ENCODE data around the gene ZNF853.
A peak's percentile ranks its signal among the peaks of the same experiment; 100 is the strongest.
"Not testable (repeated sequence)": the region's sequence is repeated elsewhere in the genome, so short reads cannot be mapped to it uniquely, and the experiment has no call there.

The ZNF853 gene

DNA sequence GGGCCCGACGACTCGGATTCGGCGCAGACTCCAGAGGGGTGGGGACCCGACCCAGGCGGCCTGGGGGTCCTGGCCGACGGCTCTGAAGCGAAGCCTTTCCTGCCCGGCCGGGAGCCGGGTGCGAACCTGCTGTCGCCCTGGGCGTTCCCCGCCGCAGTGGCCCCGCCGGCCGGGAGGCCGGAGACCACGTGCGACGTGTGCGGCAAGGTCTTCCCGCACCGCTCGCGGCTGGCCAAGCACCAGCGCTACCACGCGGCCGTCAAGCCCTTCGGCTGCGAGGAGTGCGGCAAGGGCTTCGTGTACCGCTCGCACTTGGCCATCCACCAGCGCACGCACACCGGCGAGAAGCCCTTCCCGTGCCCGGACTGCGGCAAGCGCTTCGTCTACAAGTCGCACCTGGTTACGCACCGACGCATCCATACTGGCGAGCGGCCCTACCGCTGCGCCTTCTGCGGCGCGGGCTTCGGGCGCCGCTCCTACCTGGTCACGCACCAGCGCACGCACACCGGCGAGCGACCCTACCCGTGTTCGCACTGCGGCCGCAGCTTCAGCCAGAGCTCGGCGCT, 37.1 kb downstream of the ZNF853 start:
- no peak for DNase-seq (ENCODE audit: low read depth)

DNA sequence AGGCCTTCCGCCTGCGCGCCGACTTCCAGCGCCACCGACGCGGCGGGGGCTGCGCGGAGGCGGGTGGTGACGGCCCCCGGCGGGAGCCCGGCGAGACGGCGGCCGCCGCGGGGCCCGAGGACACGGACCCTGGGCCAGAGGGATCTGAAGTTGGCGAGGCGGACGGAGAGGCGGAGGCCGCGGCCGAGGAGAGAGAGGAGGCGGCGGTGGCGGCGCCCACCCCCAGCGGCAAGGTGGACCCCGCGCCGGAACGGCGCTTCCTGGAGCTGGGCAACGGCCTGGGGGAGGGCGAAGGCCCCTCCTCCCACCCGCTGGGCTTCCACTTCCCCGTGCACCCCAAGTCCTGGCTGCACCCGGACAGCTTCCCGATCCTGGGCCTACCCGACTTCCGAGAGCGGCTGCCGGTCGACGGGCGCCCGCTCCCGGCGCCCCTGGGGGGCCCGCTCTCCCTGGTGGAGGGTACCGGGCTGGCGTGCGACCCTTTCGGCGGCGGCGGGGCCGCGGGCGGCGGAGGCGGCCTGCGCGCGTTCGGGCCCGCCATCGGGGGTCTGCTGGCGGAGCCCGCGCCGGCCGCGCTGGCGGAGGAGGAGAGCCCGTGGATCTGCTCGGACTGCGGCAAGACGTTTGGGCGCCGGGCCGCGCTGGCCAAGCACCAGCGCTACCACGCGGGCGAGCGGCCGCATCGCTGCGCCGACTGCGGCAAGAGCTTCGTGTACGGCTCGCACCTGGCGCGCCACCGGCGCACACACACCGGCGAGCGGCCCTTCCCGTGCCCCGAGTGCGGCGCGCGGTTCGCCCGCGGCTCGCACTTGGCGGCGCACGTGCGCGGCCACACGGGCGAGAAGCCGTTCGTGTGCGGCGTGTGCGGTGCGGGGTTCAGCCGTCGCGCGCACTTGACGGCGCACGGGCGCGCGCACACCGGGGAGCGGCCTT, 37.9 kb downstream of the ZNF853 start:
- DNase-seq (ENCODE audit: low read depth): no peak

- no peak for DNase-seq (ENCODE audit: low read depth)
Observed at GRCh38 chr7:6654113-6654841, 38.9 kb downstream of the ZNF853 start.

DNA sequence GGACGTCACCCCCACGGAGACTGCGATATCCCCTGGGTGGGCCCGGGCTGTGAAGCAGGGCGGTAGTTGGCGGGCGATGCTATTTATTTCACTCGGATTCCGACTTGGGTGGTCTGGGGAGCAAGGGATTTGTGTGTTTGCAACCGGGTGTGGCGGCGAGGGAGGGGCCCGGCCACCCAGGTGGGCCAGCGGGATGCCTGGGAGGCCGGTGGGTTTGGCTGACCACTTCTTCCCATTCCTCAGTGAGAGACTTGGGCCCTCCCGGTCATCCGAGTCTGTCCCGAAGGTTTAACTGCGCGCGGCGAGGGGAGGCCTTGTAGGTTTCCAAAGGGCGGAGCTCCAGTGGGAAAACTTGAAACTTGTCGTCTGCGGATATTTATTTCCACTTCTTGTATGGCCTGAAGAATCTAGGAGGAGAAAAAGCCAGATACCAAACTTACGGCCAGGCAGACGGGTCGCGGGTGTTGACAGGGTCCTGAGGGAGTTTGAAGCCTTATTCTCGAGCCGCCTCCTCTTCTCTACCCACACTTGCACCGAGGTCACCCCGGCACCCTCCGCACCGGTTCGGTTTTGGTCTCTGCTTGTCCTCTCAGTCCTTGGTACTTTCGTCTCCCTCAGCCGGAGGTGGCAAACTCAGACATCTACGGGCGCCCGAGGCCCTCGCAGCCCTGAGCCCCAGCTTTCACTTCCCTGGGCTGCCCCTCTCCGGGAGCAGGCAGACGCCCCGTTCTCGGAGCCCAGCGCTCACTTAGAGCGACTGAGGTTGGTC, 39.6 kb downstream of the ZNF853 start:
- no peak for DNase-seq (ENCODE audit: low read depth)

GRCh38 chr7:6655636-6656385, 40.4 kb downstream of the ZNF853 start:
- no peak for DNase-seq (ENCODE audit: low read depth)

DNA sequence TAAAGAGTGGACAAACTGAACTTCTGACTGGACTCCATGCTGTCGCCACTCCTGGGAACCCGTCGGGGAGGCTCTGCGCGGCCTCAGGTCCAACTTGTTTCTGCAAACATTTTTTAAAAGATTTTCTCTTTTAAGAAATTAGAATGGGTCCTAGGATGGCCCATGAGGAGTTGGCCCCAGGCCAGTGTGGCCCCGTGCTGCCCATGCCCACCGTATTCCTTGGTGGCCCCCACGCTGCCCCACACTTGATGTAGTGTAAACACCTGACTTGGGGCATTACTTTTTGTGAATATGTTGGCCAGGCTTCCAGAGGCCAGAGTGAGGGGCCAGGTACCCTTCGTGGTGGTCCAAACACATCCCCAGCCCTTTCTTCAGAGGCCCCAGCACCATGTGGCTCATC, 41.0 kb downstream of the ZNF853 start:
- DNase-seq (ENCODE audit: low read depth): no peak

DNA sequence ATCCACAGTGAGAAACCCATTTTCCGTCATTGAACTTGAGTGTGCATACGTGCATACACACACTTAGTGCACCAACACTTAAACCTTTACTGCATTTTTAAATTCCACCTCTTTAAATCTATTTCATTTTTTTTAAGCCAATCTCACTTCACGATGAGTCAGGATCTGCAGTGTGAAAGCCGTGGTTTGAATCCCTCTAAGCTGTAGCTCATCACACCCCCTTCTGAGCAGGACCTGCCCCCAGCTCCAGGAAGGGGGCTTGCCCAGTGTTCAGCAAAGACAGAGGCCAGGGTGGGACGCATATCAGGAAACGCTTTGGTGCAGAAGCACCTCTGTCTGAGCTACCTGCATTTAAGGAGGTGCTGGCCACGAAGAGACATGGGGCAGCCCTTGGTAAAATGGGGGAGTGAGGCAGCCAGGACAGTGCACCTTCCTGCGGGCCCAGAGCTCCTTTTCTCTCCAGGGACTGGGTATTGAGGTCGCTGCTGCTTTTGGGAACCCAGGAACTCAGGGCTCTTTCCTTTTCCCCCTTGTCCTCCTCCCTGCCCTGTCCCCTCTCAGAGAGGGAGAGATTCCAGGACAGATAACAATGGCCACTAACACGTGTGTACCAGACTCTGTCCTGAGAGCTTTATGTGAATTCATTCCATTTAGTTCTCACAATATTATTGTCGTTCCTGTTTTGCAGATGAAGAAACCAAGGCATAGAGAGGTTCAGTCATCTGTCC, 43.4 kb downstream of the ZNF853 start:
- peak; percentile 19 for DNase-seq (ENCODE audit: low read depth)

DNA sequence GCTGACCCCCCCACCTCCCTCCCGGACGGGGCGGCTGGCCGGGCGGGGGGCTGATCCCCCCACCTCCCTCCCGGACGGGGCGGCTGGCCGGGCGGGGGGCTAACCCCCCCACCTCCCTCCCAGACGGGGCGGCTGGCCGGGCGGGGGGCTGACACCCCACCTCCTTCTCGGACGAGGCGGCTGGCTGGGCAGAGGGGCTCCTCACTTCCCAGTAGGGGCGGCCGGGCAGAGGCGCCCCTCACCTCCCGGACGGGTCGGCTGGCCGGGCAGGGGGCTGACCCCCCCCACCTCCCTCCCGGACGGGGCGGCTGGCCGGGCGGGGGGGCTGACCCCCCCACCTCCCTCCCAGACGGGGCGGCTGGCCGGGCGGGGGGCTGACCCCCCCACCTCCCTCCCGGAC, 55.4 kb downstream of the ZNF853 start:
- not testable (repeated sequence) for DNase-seq (ENCODE audit: low read depth)
